ENCODE results near the gene SAMD4B. TPM values are rescaled to one million over a fixed set of nuclear protein-coding genes. Genes with fewer than 3 reads are reported as not detected.

SAMD4B gene
- total and polyA plus RNA-seq, 9 of the 15 experiments (the other 6 are each of a cell fraction or from before 2014, with no cell fraction given), result 3.4 to 90.5 (median 38.0) TPM

DNA sequence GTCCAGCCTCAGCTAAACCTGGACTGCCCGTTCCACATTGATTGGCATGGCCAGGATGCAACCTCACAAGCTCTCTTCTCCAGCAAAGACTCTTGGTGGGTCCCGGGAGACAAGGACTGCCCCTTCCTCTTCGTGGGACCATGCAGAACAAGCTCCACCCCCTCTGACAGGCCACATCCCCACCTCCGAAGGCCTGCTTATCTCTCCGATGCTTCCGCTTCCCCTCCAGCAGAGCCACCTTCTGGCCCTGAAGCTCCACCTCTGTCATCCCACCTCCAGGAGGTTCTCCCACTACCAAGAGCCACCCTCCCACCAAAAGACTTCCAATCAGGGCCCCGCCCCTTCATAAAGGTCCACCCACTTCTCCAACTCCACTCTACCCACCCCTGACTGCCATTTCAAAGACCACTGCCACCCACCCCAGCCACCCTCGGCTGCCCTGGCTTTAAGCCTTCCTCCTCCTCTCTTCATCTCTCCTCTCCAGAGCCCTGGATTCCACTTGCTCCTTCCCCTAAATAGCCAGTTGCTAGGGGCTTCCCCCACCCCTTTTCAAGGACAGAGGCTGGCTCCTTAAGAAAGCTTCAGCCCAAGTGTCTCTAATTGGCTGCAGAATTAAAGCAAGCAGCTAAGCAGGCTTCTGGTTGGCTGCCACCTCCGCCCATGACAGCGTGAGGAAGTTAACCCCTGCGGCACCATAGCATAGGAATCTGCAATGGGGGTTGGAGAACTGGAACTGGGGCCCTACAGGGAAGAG, 31.5 kb upstream of the SAMD4B start (continued):
- no peak for TF ChIP-seq ADNP (tag; IDR thresholded peaks at IDR 0.05)
- TF ChIP-seq SRSF7 (optimal IDR thresholded peaks at IDR 0.05; ENCODE audit: low read depth, low read length), result no peak
- TF ChIP-seq BDP1 (IDR thresholded peaks at IDR 0.05; ENCODE audit: insufficient read depth, insufficient read length), result no peak
- TF ChIP-seq, protein P1, sequence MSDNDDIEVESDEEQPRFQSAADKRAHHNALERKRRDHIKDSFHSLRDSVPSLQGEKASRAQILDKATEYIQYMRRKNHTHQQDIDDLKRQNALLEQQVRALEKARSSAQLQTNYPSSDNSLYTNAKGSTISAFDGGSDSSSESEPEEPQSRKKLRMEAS (CRISPR knock-in tag; IDR thresholded peaks at IDR 0.05), result no peak; the same call in 1 of the 2 replicates
- peak; percentile 82 for TF ChIP-seq GABPA (tag; conservative IDR thresholded peaks at IDR 0.05; ENCODE audit: low read depth)
- TF ChIP-seq FOSL1 (tag; conservative IDR thresholded peaks at IDR 0.05), result no peak
- TF ChIP-seq PURB (CRISPR knock-in tag; IDR thresholded peaks at IDR 0.05; ENCODE audit: low read depth), result no peak
- TF ChIP-seq MEF2A (IDR thresholded peaks at IDR 0.05; ENCODE audit: control insufficient read depth, low read depth, low read length), result no peak
- TF ChIP-seq ZNF174 (CRISPR knock-in tag; IDR thresholded peaks at IDR 0.05), result no peak
- TF ChIP-seq, protein P2, sequence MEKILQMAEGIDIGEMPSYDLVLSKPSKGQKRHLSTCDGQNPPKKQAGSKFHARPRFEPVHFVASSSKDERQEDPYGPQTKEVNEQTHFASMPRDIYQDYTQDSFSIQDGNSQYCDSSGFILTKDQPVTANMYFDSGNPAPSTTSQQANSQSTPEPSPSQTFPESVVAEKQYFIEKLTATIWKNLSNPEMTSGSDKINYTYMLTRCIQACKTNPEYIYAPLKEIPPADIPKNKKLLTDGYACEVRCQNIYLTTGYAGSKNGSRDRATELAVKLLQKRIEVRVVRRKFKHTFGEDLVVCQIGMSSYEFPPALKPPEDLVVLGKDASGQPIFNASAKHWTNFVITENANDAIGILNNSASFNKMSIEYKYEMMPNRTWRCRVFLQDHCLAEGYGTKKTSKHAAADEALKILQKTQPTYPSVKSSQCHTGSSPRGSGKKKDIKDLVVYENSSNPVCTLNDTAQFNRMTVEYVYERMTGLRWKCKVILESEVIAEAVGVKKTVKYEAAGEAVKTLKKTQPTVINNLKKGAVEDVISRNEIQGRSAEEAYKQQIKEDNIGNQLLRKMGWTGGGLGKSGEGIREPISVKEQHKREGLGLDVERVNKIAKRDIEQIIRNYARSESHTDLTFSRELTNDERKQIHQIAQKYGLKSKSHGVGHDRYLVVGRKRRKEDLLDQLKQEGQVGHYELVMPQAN (IDR thresholded peaks at IDR 0.05; ENCODE audit: borderline replicate concordance), result peak; percentile 49; the same call in 1 of the 2 replicates
- no peak for TF ChIP-seq JUNB (CRISPR knock-in tag; conservative IDR thresholded peaks at IDR 0.05)
- TF ChIP-seq ZFP1 (CRISPR knock-in tag; IDR thresholded peaks at IDR 0.05), result no peak
- TF ChIP-seq TEAD4 (IDR thresholded peaks at IDR 0.05; ENCODE audit: low read length), result no peak
- no peak for TF ChIP-seq TEAD4 (CRISPR knock-in tag; IDR thresholded peaks at IDR 0.05; ENCODE audit: borderline replicate concordance)
- TF ChIP-seq TRIM24 (IDR thresholded peaks at IDR 0.05), result no peak
- TF ChIP-seq ZNF311 (CRISPR knock-in tag; IDR thresholded peaks at IDR 0.05), result no peak
- TF ChIP-seq, protein P3, sequence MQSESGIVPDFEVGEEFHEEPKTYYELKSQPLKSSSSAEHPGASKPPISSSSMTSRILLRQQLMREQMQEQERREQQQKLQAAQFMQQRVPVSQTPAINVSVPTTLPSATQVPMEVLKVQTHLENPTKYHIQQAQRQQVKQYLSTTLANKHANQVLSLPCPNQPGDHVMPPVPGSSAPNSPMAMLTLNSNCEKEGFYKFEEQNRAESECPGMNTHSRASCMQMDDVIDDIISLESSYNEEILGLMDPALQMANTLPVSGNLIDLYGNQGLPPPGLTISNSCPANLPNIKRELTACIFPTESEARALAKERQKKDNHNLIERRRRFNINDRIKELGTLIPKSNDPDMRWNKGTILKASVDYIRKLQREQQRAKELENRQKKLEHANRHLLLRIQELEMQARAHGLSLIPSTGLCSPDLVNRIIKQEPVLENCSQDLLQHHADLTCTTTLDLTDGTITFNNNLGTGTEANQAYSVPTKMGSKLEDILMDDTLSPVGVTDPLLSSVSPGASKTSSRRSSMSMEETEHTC (IDR thresholded peaks at IDR 0.05), result no peak
- TF ChIP-seq RHOXF2B (CRISPR knock-in tag; conservative IDR thresholded peaks at IDR 0.05), result no peak
- TF ChIP-seq, protein P4, sequence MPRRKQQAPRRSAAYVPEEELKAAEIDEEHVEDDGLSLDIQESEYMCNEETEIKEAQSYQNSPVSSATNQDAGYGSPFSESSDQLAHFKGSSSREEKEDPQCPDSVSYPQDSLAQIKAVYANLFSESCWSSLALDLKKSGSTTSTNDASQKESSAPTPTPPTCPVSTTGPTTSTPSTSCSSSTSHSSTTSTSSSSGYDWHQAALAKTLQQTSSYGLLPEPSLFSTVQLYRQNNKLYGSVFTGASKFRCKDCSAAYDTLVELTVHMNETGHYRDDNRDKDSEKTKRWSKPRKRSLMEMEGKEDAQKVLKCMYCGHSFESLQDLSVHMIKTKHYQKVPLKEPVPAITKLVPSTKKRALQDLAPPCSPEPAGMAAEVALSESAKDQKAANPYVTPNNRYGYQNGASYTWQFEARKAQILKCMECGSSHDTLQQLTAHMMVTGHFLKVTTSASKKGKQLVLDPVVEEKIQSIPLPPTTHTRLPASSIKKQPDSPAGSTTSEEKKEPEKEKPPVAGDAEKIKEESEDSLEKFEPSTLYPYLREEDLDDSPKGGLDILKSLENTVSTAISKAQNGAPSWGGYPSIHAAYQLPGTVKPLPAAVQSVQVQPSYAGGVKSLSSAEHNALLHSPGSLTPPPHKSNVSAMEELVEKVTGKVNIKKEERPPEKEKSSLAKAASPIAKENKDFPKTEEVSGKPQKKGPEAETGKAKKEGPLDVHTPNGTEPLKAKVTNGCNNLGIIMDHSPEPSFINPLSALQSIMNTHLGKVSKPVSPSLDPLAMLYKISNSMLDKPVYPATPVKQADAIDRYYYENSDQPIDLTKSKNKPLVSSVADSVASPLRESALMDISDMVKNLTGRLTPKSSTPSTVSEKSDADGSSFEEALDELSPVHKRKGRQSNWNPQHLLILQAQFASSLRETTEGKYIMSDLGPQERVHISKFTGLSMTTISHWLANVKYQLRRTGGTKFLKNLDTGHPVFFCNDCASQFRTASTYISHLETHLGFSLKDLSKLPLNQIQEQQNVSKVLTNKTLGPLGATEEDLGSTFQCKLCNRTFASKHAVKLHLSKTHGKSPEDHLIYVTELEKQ (CRISPR knock-in tag; IDR thresholded peaks at IDR 0.05), result no peak
- TF ChIP-seq ETS2 (tag; IDR thresholded peaks at IDR 0.05; ENCODE audit: borderline replicate concordance, poor library complexity, severe bottlenecking), result no peak
- no peak for TF ChIP-seq SETDB1 (IDR thresholded peaks at IDR 0.05; ENCODE audit: low read length)
- no peak for TF ChIP-seq PRPF4 (IDR thresholded peaks at IDR 0.05; ENCODE audit: insufficient read depth, low read depth, low read length, poor library complexity, severe bottlenecking)
- no peak for TF ChIP-seq ZNF384 (IDR thresholded peaks at IDR 0.05; ENCODE audit: low read depth, low read length)

Measured in K562 (cell line).